Activated CD4-positive, alpha-beta T cell treated with anti-CD3 and anti-CD28 coated beads for 36 hours (primary cell): ENCODE results near the gene SMAD2. TPM values are rescaled to one million over a fixed set of nuclear protein-coding genes. Genes with fewer than 3 reads are reported as not detected.
A peak's percentile ranks its signal among the peaks of the same experiment; 100 is the strongest.

Experiments used
- ATAC-seq: fragments of 200-7000 bp; cut with Tn5 transposase; one replicate; pipeline ENCODE4 v1.10.0; 2021; ENCODE audit warnings: mild to moderate bottlenecking, moderate library complexity
- CTCF ChIA-PET: fragments of 350-600 bp; sonication (Branson Sonifier 250); formaldehyde crosslinking; loops from one replicate; lab custom pipeline; 2021; ENCODE audit warnings: antibody characterized with exemption; lab: Charles Lee
- POLR2A ChIA-PET: fragments of 350-600 bp; sonication (Branson Sonifier 250); formaldehyde crosslinking; loops from one replicate; lab custom pipeline; 2021; ENCODE audit warnings: antibody characterized with exemption, inconsistent platforms; lab: Charles Lee
- DNase-seq: peaks from one replicate; pipeline ENCODE4 v3.0.0-alpha.2; 2020
- H3K27ac Mint-ChIP-seq: one replicate; pipeline ENCODE4 v1.8.0; 2021; ENCODE audit warnings: mixed read lengths
- H3K27me3 Mint-ChIP-seq: one replicate; pipeline ENCODE4 v1.8.0; 2021; ENCODE audit warnings: mixed read lengths
- H3K36me3 Mint-ChIP-seq: one replicate; pipeline ENCODE4 v1.8.0; 2021; ENCODE audit warnings: low read depth, mixed read lengths
- H3K4me1 Mint-ChIP-seq: one replicate; pipeline ENCODE4 v1.8.0; 2021; ENCODE audit warnings: mixed read lengths
- H3K4me3 Mint-ChIP-seq: one replicate; pipeline ENCODE4 v1.8.0; 2021; ENCODE audit warnings: mild to moderate bottlenecking, moderate library complexity, mixed read lengths
- H3K9me3 Mint-ChIP-seq: one replicate; pipeline ENCODE4 v1.8.0; 2021; ENCODE audit warnings: low read depth, mixed read lengths
- intact Hi-C, 2 experiments: fragments of 100-400 bp; cut with DNase I in 1 of 2; cut with micrococcal nuclease in 1 of 2; formaldehyde crosslinking; loops; one replicate each; pipeline versions ENCODE4 v1.14.2 to v1.15.1; 2022 to 2024; cut with DNase I, micrococcal nuclease
- total RNA-seq, 2 experiments: library from RNA; stranded (reverse); gene quantifications; one replicate each; pipeline ENCODE4 v1.2.3, GENCODE V29; 2021

Gene SMAD2
- total RNA-seq, 2 experiments from 2014 or later, result 169 to 178 TPM

GRCh38 chr18:47912343-47912742, 18.1 kb downstream of the SMAD2 start:
- H3K36me3 Mint-ChIP-seq, result peaks cover 45% of the 10 kb centered on the region
- peaks cover 96% of the 10 kb centered on the region for H3K4me1 Mint-ChIP-seq
- DNase-seq (peak; percentile 49), ATAC-seq (peak; percentile 85)
- peak overlapping the region; percentile 94 for H3K27ac Mint-ChIP-seq
- intact Hi-C loops, result loop anchor here (1.0 to 2.0 kb wide), 3 partner anchors 14 to 18 kb away; partner anchors contain the start of gene SMAD2 (in 1 of the 2)
- POLR2A ChIA-PET, result interaction anchor here (0.7 to 2.8 kb wide), 3 partner anchors 11 to 18 kb away, joined by 3 to 17 read pairs (median 10); no protein-coding TSS in a partner anchor
- H3K4me3 Mint-ChIP-seq, result peak overlapping the region; percentile 44
- no peaks in the 10 kb centered on the region for H3K9me3 Mint-ChIP-seq
- no peaks in the 10 kb centered on the region for H3K27me3 Mint-ChIP-seq
- CTCF ChIA-PET, result interaction anchor here (1.0 kb wide), 1 partner anchor 27 kb away, joined by 3 read pairs; no protein-coding TSS in a partner anchor

DNA sequence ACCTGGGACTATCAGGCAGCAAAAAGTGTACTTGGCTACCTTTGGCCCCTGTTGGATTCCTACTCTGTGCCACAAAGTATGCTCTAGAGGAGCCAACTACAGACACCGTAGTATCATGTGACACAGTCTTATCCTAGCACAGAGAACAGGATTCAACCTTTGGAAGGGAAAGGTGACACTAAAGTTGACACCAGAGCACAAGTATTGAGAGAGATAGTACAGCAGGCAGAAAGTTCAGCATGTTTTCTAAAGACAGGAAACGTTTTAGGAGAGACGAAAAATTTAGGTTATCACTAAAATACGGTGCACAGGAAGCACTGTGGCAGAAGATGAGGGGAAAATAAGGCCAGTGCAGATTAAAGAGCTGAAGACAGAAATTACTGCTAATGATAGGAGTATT, 18.6 kb downstream of the SMAD2 start:
- Mint-ChIP-seq H3K4me1 (peaks cover 96% of the 10 kb centered on the region), H3K4me3 (peak overlapping the region; percentile 44), H3K27me3 (no peaks in the 10 kb centered on the region), H3K9me3 (peaks cover 4% of the 10 kb centered on the region), H3K27ac (peak overlapping the region; percentile 94), H3K36me3 (peaks cover 45% of the 10 kb centered on the region)
- ChIA-PET POLR2A (interaction anchor here (0.8 to 2.8 kb wide), 2 partner anchors 11 to 18 kb away, joined by 10 to 17 read pairs; no protein-coding TSS in a partner anchor), CTCF (interaction anchor here (1.0 kb wide), 1 partner anchor 27 kb away, joined by 3 read pairs; no protein-coding TSS in a partner anchor)
- intact Hi-C loops, result loop anchor here (1.0 to 2.0 kb wide), 3 partner anchors 13 to 18 kb away; partner anchors contain the start of gene SMAD2 (in 1 of the 2)
- peak; percentile 6 for ATAC-seq
- no peak for DNase-seq

- ATAC-seq (no peak), DNase-seq (no peak)
- intact Hi-C loops, result no loop called here
- peak overlapping the region; percentile 56 for H3K27ac Mint-ChIP-seq
- peaks cover 66% of the 10 kb centered on the region for H3K36me3 Mint-ChIP-seq
- ChIA-PET CTCF (interaction anchor here (0.6 to 1.6 kb wide), 3 partner anchors 8 to 69 kb away, joined by 3 to 5 read pairs (median 3); no protein-coding TSS in a partner anchor), POLR2A (no interaction called here)
- H3K27me3 Mint-ChIP-seq, result no peaks in the 10 kb centered on the region
- H3K4me3 Mint-ChIP-seq, result no peak overlapping the region
- peaks cover 94% of the 10 kb centered on the region for H3K4me1 Mint-ChIP-seq
- H3K9me3 Mint-ChIP-seq, result peaks cover 21% of the 10 kb centered on the region
Measured at GRCh38 chr18:47909484-47909883, 21.0 kb downstream of the SMAD2 start.

DNA sequence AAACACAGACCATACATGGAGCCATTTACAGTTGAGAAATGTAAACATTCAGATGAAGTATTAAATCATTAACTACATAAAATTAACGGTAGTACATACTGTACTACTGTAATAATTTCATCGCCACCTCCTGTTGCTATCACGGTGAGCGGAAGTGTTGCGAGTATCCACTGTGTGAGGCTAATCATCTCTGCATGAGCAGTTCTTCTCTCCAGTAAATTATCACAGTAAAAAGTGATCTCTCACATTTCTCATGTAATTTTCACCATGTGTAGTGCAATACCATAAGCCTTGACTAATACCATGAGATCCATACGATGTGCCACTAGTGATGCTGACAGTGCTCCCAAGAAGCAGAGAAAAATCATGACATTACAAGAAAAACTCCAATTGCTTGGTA, 21.9 kb downstream of the SMAD2 start:
- peaks cover 74% of the 10 kb centered on the region for H3K36me3 Mint-ChIP-seq
- DNase-seq (peak; percentile 21), ATAC-seq (peak; percentile 32)
- H3K27me3 Mint-ChIP-seq, result no peaks in the 10 kb centered on the region
- peaks cover 29% of the 10 kb centered on the region for H3K9me3 Mint-ChIP-seq
- POLR2A ChIA-PET, result interaction anchor here (0.6 kb wide), 1 partner anchor 11 kb away, joined by 4 read pairs; no protein-coding TSS in a partner anchor
- CTCF ChIA-PET, result interaction anchor here (0.6 to 1.6 kb wide), 3 partner anchors 9 to 68 kb away, joined by 3 to 5 read pairs (median 3); no protein-coding TSS in a partner anchor
- no peak overlapping the region for H3K4me3 Mint-ChIP-seq
- H3K27ac Mint-ChIP-seq, result peak overlapping the region; percentile 56
- intact Hi-C loops, result no loop called here
- H3K4me1 Mint-ChIP-seq, result peaks cover 94% of the 10 kb centered on the region

DNA sequence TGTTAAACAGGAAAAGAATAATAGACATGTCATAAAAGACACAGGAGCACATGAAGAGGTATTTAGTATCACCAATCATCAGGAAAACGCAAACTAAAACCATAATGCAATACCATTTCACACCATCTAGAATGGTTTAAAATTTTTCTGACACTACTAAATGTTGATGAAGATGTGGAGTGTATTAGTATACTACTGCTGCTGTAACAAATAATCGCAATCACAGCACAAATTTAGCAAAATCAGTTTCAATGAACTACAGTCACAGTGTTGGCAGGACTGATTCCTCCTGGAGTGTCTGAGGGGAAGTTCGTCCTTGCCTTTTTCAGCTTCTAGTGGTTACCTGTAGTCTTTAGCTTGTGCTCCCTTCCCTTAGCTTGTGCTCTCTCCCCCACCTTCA, 24.1 kb downstream of the SMAD2 start:
- H3K27ac Mint-ChIP-seq, result peak overlapping the region; percentile 83
- CTCF ChIA-PET, result interaction anchor here (0.7 to 1.5 kb wide), 3 partner anchors 11 to 116 kb away, joined by 3 to 6 read pairs (median 4); no protein-coding TSS in a partner anchor
- H3K4me1 Mint-ChIP-seq, result peaks cover 94% of the 10 kb centered on the region
- POLR2A ChIA-PET, result interaction anchor here (0.7 kb wide), 1 partner anchor 24 kb away, joined by 5 read pairs; no protein-coding TSS in a partner anchor
- intact Hi-C loops, result no loop called here
- H3K4me3 Mint-ChIP-seq, result no peak overlapping the region
- H3K36me3 Mint-ChIP-seq, result peaks cover 84% of the 10 kb centered on the region
- DNase-seq (no peak), ATAC-seq (no peak)
- peaks cover 32% of the 10 kb centered on the region for H3K9me3 Mint-ChIP-seq
- H3K27me3 Mint-ChIP-seq, result no peaks in the 10 kb centered on the region

DNA sequence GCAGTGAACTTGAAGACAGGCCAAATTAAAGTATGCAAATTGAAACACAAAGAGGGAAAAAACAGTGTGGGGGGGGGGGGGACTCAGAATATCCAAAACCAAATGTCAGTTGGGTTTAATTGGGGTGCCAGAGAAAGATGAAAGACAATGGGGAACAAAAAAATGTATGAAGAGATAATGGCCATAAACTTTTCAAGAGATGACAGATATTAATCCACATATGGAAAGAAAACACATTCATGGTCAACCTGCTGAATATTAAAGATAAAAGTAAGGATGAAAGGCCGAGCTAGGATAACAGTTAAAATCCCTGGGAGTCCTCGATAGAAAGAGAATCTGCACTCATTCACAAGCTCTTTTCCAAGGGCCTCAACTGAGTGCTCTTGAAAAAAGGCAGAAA, 26.6 kb downstream of the SMAD2 start:
- peaks cover 89% of the 10 kb centered on the region for H3K4me1 Mint-ChIP-seq
- DNase-seq, result no peak
- H3K4me3 Mint-ChIP-seq, result no peak overlapping the region
- H3K36me3 Mint-ChIP-seq, result peaks cover 81% of the 10 kb centered on the region
- ChIA-PET CTCF (no interaction called here), POLR2A (no interaction called here)
- intact Hi-C loops, result no loop called here
- no peaks in the 10 kb centered on the region for H3K27me3 Mint-ChIP-seq
- peaks cover 36% of the 10 kb centered on the region for H3K9me3 Mint-ChIP-seq
- no peak for ATAC-seq
- peak overlapping the region; percentile 95 for H3K27ac Mint-ChIP-seq

DNA sequence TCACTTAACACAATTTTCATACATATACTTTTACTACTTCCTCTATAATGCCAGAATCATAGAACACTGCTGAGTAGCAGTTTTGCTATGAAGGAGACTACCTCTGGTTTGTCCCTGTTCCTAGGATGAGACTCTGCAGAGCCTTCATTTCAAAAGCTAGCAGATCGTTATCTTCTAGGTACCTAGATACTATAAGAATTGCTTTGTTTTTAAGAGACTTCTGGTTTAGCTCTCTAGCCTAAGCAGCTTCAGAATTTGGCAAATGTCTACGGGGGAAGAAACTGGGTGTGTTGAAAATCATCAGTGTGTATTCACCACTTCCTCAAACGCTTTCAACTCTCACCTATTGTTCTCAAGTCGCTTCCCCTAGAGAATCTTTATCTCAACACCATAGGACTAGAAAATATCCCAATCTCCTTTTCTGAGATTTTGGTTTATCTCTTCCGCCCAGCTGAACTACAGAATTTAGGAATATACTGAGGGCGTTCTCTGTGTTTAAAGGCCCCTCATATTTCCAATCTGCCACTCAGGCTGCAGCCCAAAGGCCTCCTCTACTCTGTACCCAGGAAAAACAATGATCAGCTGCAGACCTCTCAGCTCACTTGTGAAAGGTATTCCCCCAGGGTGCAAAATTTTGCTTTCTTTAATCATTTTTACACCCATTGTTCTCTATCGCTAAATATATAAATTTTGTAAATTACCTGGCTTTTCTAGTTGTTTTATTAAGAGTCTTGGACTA, 28.7 kb downstream of the SMAD2 start:
- DNase-seq (no peak), ATAC-seq (peak; percentile 84)
- peaks cover 31% of the 10 kb centered on the region for H3K9me3 Mint-ChIP-seq
- ChIA-PET POLR2A (interaction anchor here (0.6 to 1.2 kb wide), 2 partner anchors 13 to 26 kb away, joined by 3 to 4 read pairs; no protein-coding TSS in a partner anchor), CTCF (interaction anchor here (0.9 to 1.3 kb wide), 4 partner anchors 9 to 96 kb away, joined by 3 to 5 read pairs (median 3); no protein-coding TSS in a partner anchor)
- peak overlapping the region; percentile 55 for H3K4me3 Mint-ChIP-seq
- H3K27ac Mint-ChIP-seq, result peak overlapping the region; percentile 95
- intact Hi-C loops, result loop anchor here in 1 of 2 experiments (2.0 kb wide), 1 partner anchor 17 kb away; no protein-coding TSS in a partner anchor
- H3K27me3 Mint-ChIP-seq, result no peaks in the 10 kb centered on the region
- peaks cover 88% of the 10 kb centered on the region for H3K4me1 Mint-ChIP-seq
- peaks cover 78% of the 10 kb centered on the region for H3K36me3 Mint-ChIP-seq

DNA sequence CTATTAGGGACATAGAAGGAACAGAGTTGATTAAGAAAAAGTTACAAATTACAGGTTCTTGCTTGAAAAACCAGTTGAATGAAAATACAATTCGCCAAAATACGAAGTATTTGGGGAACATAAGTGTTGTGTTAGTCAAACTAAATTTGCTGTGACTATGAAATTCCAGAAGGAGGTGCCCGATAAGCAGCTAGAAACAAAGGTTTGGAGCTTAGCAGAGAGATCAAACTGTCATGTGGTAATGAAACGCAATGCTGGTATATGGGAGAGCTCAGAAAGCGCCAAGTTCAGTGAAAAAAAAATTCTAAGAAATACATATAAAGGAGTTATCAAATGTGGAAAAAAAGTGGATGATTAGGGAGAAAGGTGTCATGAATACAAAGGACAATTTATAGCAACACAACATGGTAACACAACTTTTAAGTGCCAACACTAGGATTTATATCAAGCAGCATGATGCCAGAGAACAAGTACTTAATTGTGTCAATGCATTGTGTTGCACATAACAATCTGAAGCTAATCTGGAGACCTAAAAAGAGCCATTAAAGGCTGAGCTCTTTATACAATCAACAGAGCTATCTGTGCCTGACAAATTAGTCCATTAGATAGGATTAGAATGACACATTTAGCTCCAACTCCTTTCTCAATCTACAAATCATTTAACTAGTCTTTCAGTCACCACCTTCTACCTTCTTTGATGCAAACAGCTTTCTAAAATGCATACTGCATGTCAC, 31.2 kb downstream of the SMAD2 start:
- peaks cover 77% of the 10 kb centered on the region for H3K36me3 Mint-ChIP-seq
- DNase-seq (no peak), ATAC-seq (no peak)
- peaks cover 14% of the 10 kb centered on the region for H3K9me3 Mint-ChIP-seq
- H3K27ac Mint-ChIP-seq, result no peak overlapping the region
- no peaks in the 10 kb centered on the region for H3K27me3 Mint-ChIP-seq
- ChIA-PET POLR2A (interaction anchor here (0.6 to 1.3 kb wide), 2 partner anchors 29 to 32 kb away, joined by 3 read pairs; no protein-coding TSS in a partner anchor), CTCF (interaction anchor here (0.6 to 1.6 kb wide), 5 partner anchors 11 to 1622 kb away, joined by 3 to 4 read pairs (median 4); no protein-coding TSS in a partner anchor)
- intact Hi-C loops, result loop anchor here in 1 of 2 experiments (2.0 kb wide), 1 partner anchor 14 kb away; no protein-coding TSS in a partner anchor
- H3K4me1 Mint-ChIP-seq, result peaks cover 90% of the 10 kb centered on the region
- no peak overlapping the region for H3K4me3 Mint-ChIP-seq

DNA sequence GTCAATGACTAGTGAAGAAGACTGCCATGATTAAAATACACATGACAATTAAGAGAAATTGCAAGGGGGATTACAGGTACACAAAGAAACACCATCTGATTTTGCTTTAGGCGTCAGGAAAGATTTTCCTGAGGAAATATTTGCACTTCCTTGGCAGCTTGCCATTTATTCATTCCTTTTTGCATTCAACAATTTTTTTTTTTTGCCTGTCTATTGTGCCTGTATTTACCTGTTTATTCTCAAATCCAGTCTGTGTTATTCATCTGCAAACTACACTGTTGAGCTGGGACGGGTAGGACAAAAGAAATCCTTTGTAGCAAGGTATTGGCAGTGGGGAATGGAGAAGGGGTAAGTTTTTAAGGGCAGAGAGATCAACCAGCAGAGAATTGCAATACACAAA, 31.8 kb downstream of the SMAD2 start:
- H3K27ac Mint-ChIP-seq, result no peak overlapping the region
- H3K4me3 Mint-ChIP-seq, result no peak overlapping the region
- ChIA-PET POLR2A (interaction anchor here (0.6 kb wide), 1 partner anchor 30 kb away, joined by 3 read pairs; no protein-coding TSS in a partner anchor), CTCF (interaction anchor here (0.6 to 1.6 kb wide), 4 partner anchors 10 to 1622 kb away, joined by 3 to 4 read pairs (median 4); no protein-coding TSS in a partner anchor)
- H3K9me3 Mint-ChIP-seq, result peaks cover 8% of the 10 kb centered on the region
- peaks cover 77% of the 10 kb centered on the region for H3K36me3 Mint-ChIP-seq
- DNase-seq, result no peak
- H3K4me1 Mint-ChIP-seq, result peaks cover 90% of the 10 kb centered on the region
- no peak for ATAC-seq
- intact Hi-C loops, result loop anchor here in 1 of 2 experiments (2.0 kb wide), 1 partner anchor 14 kb away; no protein-coding TSS in a partner anchor
- no peaks in the 10 kb centered on the region for H3K27me3 Mint-ChIP-seq

DNA sequence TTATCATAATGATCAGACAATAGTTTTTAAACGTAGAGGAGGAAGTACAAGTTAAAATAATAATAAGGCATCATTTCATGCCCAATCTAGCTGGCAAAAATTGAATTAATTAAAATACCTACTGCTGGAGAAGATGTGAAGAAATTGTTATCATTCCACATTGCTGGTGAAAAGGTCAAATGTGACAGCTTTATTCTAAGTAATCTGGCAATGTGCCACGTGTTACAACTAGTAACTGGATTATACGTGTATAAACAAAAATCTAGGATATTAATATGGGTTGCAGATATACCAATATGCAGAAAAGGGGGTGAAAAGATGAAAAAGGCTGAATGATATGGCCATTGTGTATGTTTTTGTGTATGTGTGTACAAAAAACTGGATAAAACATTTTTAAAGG, 32.4 kb downstream of the SMAD2 start:
- ATAC-seq (no peak), DNase-seq (no peak)
- CTCF ChIA-PET, result interaction anchor here (1.4 to 1.6 kb wide), 2 partner anchors 10 to 17 kb away, joined by 3 to 4 read pairs; no protein-coding TSS in a partner anchor
- intact Hi-C loops, result loop anchor here in 1 of 2 experiments (2.0 kb wide), 1 partner anchor 15 kb away; no protein-coding TSS in a partner anchor
- H3K4me1 Mint-ChIP-seq, result peaks cover 86% of the 10 kb centered on the region
- POLR2A ChIA-PET, result interaction anchor here (0.7 kb wide), 1 partner anchor 10 kb away, joined by 4 read pairs; no protein-coding TSS in a partner anchor
- no peaks in the 10 kb centered on the region for H3K27me3 Mint-ChIP-seq
- H3K36me3 Mint-ChIP-seq, result peaks cover 73% of the 10 kb centered on the region
- no peak overlapping the region for H3K27ac Mint-ChIP-seq
- no peak overlapping the region for H3K4me3 Mint-ChIP-seq
- peaks cover 4% of the 10 kb centered on the region for H3K9me3 Mint-ChIP-seq
